Type B pancreatic cell (in vitro differentiated cells): Measurements from ENCODE around the gene PYCR2. TPM values are rescaled to one million over a fixed set of nuclear protein-coding genes. Genes with fewer than 3 reads are reported as not detected.

Experiments
- DNase-seq: peaks from one replicate; pipeline ENCODE4 v3.0.0; 2021; ENCODE audit warnings: mixed read lengths; ENCODE audit not compliant: unreplicated experiment; ENCODE audit errors: extremely low spot score
- H3K27ac Mint-ChIP-seq: 2 replicates; pipeline ENCODE4 v1.8.0; 2021; ENCODE audit warnings: mild to moderate bottlenecking, mixed read lengths
- H3K27me3 Mint-ChIP-seq: 2 replicates; pipeline ENCODE4 v1.8.0; 2021; ENCODE audit warnings: mixed read lengths
- H3K36me3 Mint-ChIP-seq: 2 replicates; pipeline ENCODE4 v1.8.0; 2021; ENCODE audit warnings: mixed read lengths
- H3K4me1 Mint-ChIP-seq: one replicate; pipeline ENCODE4 v1.8.0; 2021; ENCODE audit warnings: mixed read lengths; ENCODE audit not compliant: unreplicated experiment
- H3K4me3 Mint-ChIP-seq: 2 replicates; pipeline ENCODE4 v1.8.0; 2021; ENCODE audit warnings: mild to moderate bottlenecking, mixed read lengths
- H3K9me3 Mint-ChIP-seq: 2 replicates; pipeline ENCODE4 v1.8.0; 2021; ENCODE audit warnings: mixed read lengths
- CTCF ChIP-seq: fragments of 200-600 bp; sonication (generic); conservative IDR thresholded peaks from 2 replicates; pipeline ENCODE4 v1.5.0; 2021; ENCODE audit warnings: antibody characterized with exemption, mild to moderate bottlenecking
- total RNA-seq: library from RNA; stranded (reverse); gene quantifications from 2 replicates; pipeline ENCODE4 v1.2.1, GENCODE V29; 2021; ENCODE audit warnings: low replicate concordance

The PYCR2 gene
- total RNA-seq, 1 donor from 2014 or later: 46.7 TPM

- H3K27ac Mint-ChIP-seq: no peak overlapping the region
- DNase-seq: no peak
- H3K27me3 Mint-ChIP-seq: no peaks in the 10 kb centered on the region
These were observed 4.1 kb downstream of the PYCR2 start for GRCh38 chr1:225919906-225920305.

GRCh38 chr1:225918280-225918679 lies 5.8 kb downstream of the PYCR2 start:
- H3K4me1 Mint-ChIP-seq: peaks cover 21% of the 10 kb centered on the region
- H3K27ac Mint-ChIP-seq: no peak overlapping the region
- DNase-seq: no peak
- H3K36me3 Mint-ChIP-seq: peaks cover 15% of the 10 kb centered on the region
- H3K27me3 Mint-ChIP-seq: no peaks in the 10 kb centered on the region
- H3K4me3 Mint-ChIP-seq: no peak overlapping the region
- no peak for TF ChIP-seq CTCF
- no peaks in the 10 kb centered on the region for H3K9me3 Mint-ChIP-seq

More at GRCh38 chr1:225919906-225920305, 4.1 kb downstream of the PYCR2 start:
- Mint-ChIP-seq H3K4me1 (peaks cover 18% of the 10 kb centered on the region), H3K4me3 (no peak overlapping the region), H3K36me3 (peaks cover 12% of the 10 kb centered on the region), H3K9me3 (no peaks in the 10 kb centered on the region)
- TF ChIP-seq CTCF: no peak

GRCh38 chr1:225917536-225917935 lies 6.5 kb downstream of the PYCR2 start:
- no peaks in the 10 kb centered on the region for H3K27me3 Mint-ChIP-seq
- H3K4me1 Mint-ChIP-seq: peaks cover 17% of the 10 kb centered on the region
- DNase-seq: no peak
- no peak for TF ChIP-seq CTCF
- no peaks in the 10 kb centered on the region for H3K9me3 Mint-ChIP-seq
- H3K4me3 Mint-ChIP-seq: no peak overlapping the region
- H3K36me3 Mint-ChIP-seq: peaks cover 17% of the 10 kb centered on the region
- no peak overlapping the region for H3K27ac Mint-ChIP-seq

GRCh38 chr1:225917101-225917500 lies 6.9 kb downstream of the PYCR2 start:
- no peaks in the 10 kb centered on the region for H3K27me3 Mint-ChIP-seq
- H3K27ac Mint-ChIP-seq: no peak overlapping the region
- no peak for DNase-seq
- no peak for TF ChIP-seq CTCF
- peaks cover 19% of the 10 kb centered on the region for H3K36me3 Mint-ChIP-seq
- H3K4me3 Mint-ChIP-seq: no peak overlapping the region
- peaks cover 16% of the 10 kb centered on the region for H3K4me1 Mint-ChIP-seq
- H3K9me3 Mint-ChIP-seq: no peaks in the 10 kb centered on the region

- Mint-ChIP-seq H3K4me1 (peaks cover 17% of the 10 kb centered on the region), H3K27me3 (peaks cover 3% of the 10 kb centered on the region), H3K27ac (peak overlapping the region; percentile 22), H3K4me3 (no peak overlapping the region), H3K36me3 (peaks cover 19% of the 10 kb centered on the region), H3K9me3 (no peaks in the 10 kb centered on the region)
- TF ChIP-seq CTCF: no peak
- no peak for DNase-seq
These were observed 8.5 kb downstream of the PYCR2 start for GRCh38 chr1:225915538-225915991.

- peaks cover 21% of the 10 kb centered on the region for H3K4me1 Mint-ChIP-seq
- H3K27me3 Mint-ChIP-seq: peaks cover 3% of the 10 kb centered on the region
- H3K27ac Mint-ChIP-seq: peak overlapping the region; percentile 22
- H3K36me3 Mint-ChIP-seq: peaks cover 19% of the 10 kb centered on the region
- TF ChIP-seq CTCF: no peak
- no peak overlapping the region for H3K4me3 Mint-ChIP-seq
- DNase-seq: no peak
- no peaks in the 10 kb centered on the region for H3K9me3 Mint-ChIP-seq
These were observed 9.1 kb downstream of the PYCR2 start for GRCh38 chr1:225914947-225915346.
